ENCODE measurements around the gene RILP. TPM values are rescaled to one million over a fixed set of nuclear protein-coding genes. Genes with fewer than 3 reads are reported as not detected.

Gene RILP
- polyA plus RNA-seq, 1 donor (not counting 4 experiments of a cell fraction or from before 2014, with no cell fraction given) = 3.2 TPM

DNA sequence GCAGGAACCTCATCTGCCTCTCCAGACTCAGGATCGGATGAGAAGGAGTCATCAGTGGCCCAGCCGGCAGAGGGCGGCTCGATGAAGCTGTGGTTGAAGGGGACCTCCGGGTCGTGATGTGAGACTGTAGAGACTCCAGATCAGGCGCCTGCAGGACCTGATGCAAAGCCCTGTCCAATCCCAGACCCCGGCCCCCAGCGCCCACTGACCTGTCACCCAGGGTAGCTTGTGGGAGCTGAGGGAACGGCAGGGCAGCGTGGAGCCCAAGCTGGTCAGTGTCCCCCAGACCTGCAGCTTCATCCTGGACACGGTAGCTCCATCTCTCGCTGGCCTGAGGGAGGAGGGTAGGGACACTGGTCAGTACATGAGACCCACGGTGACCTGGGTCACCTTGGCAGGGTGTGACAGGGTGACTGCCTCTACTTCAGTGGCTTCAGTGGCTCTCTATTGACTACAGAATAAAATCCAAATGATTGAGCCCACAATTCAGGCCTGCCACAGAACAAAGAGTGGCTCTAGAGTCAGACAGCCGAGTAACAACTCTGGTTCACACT, 12.9 kb downstream of the RILP start:
- Histone ChIP-seq H3K27me3 (ENCODE audit: control insufficient read depth, extremely low read depth, insufficient read depth, low read length) (peaks cover 6% of the 10 kb centered on the region), H3K9ac (ENCODE audit: control insufficient read depth, extremely low read depth, insufficient read depth, low read length) (no peak overlapping the region), H2AFZ (ENCODE audit: control insufficient read depth, low read length) (no peak overlapping the region), H3K27ac (ENCODE audit: control insufficient read depth, insufficient read depth, low read length) (no peak overlapping the region), H3K4me2 (ENCODE audit: control insufficient read depth, extremely low read depth, insufficient read depth, low read depth, low read length) (no peak overlapping the region), H3K36me3 (ENCODE audit: control insufficient read depth in 2 of 2, extremely low read depth in 1 of 2, insufficient read depth in 2 of 2, low read length in 2 of 2) (no peaks in the 10 kb centered on the region), H3K4me3 (ENCODE audit: control insufficient read depth in 2 of 3, extremely low read depth in 1 of 3, insufficient read depth in 2 of 3, low read depth in 1 of 3, low read length in 3 of 3) (no peak overlapping the region), H4K20me1 (ENCODE audit: control insufficient read depth, extremely low read depth, insufficient read depth, low read length) (no peaks in the 10 kb centered on the region), H3K9me1 (ENCODE audit: control insufficient read depth, extremely low read depth, insufficient read depth, low read length) (no peaks in the 10 kb centered on the region), H3K9me3 (ENCODE audit: control insufficient read depth, low read depth, low read length) (no peaks in the 10 kb centered on the region), H3K79me2 (ENCODE audit: control insufficient read depth, insufficient read depth, low read length) (no peaks in the 10 kb centered on the region), H3K4me1 (ENCODE audit: control insufficient read depth, extremely low read depth, insufficient read depth, low read length) (no peaks in the 10 kb centered on the region)
- DNase-seq (ENCODE audit: low read depth, low spot score) (no peak), FAIRE-seq (no peak)
- dilution Hi-C loops (cut with MboI; ENCODE audit: extremely low pct_ligation_motif_present, low sequenced_read_pairs) = no loop called here
- TF ChIP-seq, protein P1, sequence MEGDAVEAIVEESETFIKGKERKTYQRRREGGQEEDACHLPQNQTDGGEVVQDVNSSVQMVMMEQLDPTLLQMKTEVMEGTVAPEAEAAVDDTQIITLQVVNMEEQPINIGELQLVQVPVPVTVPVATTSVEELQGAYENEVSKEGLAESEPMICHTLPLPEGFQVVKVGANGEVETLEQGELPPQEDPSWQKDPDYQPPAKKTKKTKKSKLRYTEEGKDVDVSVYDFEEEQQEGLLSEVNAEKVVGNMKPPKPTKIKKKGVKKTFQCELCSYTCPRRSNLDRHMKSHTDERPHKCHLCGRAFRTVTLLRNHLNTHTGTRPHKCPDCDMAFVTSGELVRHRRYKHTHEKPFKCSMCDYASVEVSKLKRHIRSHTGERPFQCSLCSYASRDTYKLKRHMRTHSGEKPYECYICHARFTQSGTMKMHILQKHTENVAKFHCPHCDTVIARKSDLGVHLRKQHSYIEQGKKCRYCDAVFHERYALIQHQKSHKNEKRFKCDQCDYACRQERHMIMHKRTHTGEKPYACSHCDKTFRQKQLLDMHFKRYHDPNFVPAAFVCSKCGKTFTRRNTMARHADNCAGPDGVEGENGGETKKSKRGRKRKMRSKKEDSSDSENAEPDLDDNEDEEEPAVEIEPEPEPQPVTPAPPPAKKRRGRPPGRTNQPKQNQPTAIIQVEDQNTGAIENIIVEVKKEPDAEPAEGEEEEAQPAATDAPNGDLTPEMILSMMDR (optimal IDR thresholded peaks at IDR 0.05 in 1 of 3, IDR thresholded peaks at IDR 0.05 in 1 of 3, conservative IDR thresholded peaks at IDR 0.05 in 1 of 3; ENCODE audit: extremely low read depth in 1 of 3, insufficient read depth in 2 of 3, low read length in 3 of 3) = no peak
- TF ChIP-seq EZH2 (IDR thresholded peaks at IDR 0.05; ENCODE audit: low read length) = no peak

DNA sequence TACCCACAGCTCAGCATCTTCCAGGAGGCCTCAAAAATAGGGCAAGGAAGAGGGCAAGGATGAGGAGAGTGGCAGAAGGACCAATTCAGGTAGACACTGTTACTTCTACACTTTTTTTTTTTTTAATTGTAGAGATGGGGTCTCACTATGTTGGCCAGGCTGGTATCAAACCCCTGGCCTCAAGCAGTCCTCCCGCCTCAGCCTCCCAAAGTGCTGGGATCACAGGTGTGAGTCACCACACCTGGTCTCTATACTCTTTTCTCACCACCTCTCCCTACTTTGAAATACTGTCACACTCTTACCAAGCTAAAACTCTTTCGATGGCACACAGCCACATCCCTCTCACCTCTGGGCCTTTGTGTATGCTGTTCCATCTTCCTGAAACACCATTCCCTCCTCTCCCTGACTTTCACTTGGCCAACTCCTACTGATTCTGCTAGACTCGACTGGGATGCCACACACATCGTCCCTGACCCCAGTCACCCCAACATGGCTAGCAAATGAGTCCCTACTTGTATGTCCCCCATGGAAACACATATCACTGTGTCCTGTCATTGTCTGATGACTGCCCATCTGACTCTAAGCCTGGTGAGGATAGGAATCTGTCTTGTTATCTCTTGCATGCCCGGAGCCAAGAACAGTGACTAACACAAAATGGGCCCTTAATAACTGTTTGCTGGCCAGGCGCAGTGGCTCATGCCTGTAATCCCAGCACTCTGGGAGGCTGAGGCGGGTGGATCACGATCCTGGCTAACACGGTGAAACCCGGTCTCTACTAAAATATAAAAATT, 13.8 kb downstream of the RILP start:
- FAIRE-seq = no peak
- TF ChIP-seq EZH2 (IDR thresholded peaks at IDR 0.05; ENCODE audit: low read length) = no peak
- TF ChIP-seq, protein P1 (optimal IDR thresholded peaks at IDR 0.05 in 1 of 3, IDR thresholded peaks at IDR 0.05 in 1 of 3, conservative IDR thresholded peaks at IDR 0.05 in 1 of 3; ENCODE audit: extremely low read depth in 1 of 3, insufficient read depth in 2 of 3, low read length in 3 of 3) = no peak
- dilution Hi-C loops (cut with MboI; ENCODE audit: extremely low pct_ligation_motif_present, low sequenced_read_pairs) = no loop called here

More for the DNA sequence above, 13.8 kb downstream of the RILP start:
- Histone ChIP-seq H3K4me2 (ENCODE audit: control insufficient read depth, extremely low read depth, insufficient read depth, low read depth, low read length) (no peak overlapping the region), H3K9ac (ENCODE audit: control insufficient read depth, extremely low read depth, insufficient read depth, low read length) (no peak overlapping the region), H3K36me3 (ENCODE audit: control insufficient read depth in 2 of 2, extremely low read depth in 1 of 2, insufficient read depth in 2 of 2, low read length in 2 of 2) (no peaks in the 10 kb centered on the region), H3K9me3 (ENCODE audit: control insufficient read depth, low read depth, low read length) (no peaks in the 10 kb centered on the region), H4K20me1 (ENCODE audit: control insufficient read depth, extremely low read depth, insufficient read depth, low read length) (no peaks in the 10 kb centered on the region), H3K4me3 (ENCODE audit: control insufficient read depth in 2 of 3, extremely low read depth in 1 of 3, insufficient read depth in 2 of 3, low read depth in 1 of 3, low read length in 3 of 3) (no peak overlapping the region), H3K27ac (ENCODE audit: control insufficient read depth, insufficient read depth, low read length) (no peak overlapping the region), H2AFZ (ENCODE audit: control insufficient read depth, low read length) (no peak overlapping the region), H3K79me2 (ENCODE audit: control insufficient read depth, insufficient read depth, low read length) (no peaks in the 10 kb centered on the region), H3K27me3 (ENCODE audit: control insufficient read depth, extremely low read depth, insufficient read depth, low read length) (peaks cover 6% of the 10 kb centered on the region), H3K4me1 (ENCODE audit: control insufficient read depth, extremely low read depth, insufficient read depth, low read length) (no peaks in the 10 kb centered on the region), H3K9me1 (ENCODE audit: control insufficient read depth, extremely low read depth, insufficient read depth, low read length) (no peaks in the 10 kb centered on the region)
- no peak for DNase-seq (ENCODE audit: low read depth, low spot score)

All from keratinocyte (primary cell).